GM12878 (cell line): ENCODE data around the gene VSTM4. TPM values are rescaled to one million over a fixed set of nuclear protein-coding genes. Genes with fewer than 3 reads are reported as not detected.

ENCODE experiments used
- ATAC-seq: fragments of 200-7000 bp; cut with Tn5 transposase; 3 replicates; pipeline ENCODE4 v1.9.1; 2020; ENCODE audit warnings: mild to moderate bottlenecking, moderate library complexity
- BruUV-seq: library from RNA; stranded (reverse); fragments of 400-500 nt; replicated peaks from 2 replicates; lab custom pipeline; 2021; lab: Mats Ljungman, UMichigan
- CTCF ChIA-PET: fragments of 300-600 bp; sonication (Branson Sonifier 250); formaldehyde crosslinking; extraction: SDS; loops from one replicate; lab custom pipeline; 2021; ENCODE audit warnings: inconsistent platforms; lab: Yijun Ruan, JAX
- POLR2A ChIA-PET: fragments of 350-600 bp; formaldehyde crosslinking; extraction: SDS; loops from one replicate; lab custom pipeline; 2021; ENCODE audit warnings: inconsistent platforms; lab: Charles Lee
- RAD21 ChIA-PET: fragments of 300-600 bp; sonication (Branson Sonifier 250); formaldehyde crosslinking; loops from one replicate; lab custom pipeline; 2023; ENCODE audit warnings: antibody characterized with exemption; ENCODE audit not compliant: unreplicated experiment; lab: Charles Lee
- SMC1A ChIA-PET: fragments of 300-600 bp; sonication (Branson Sonifier 250); formaldehyde crosslinking; loops from one replicate; lab custom pipeline; 2023; ENCODE audit not compliant: unreplicated experiment, uncharacterized antibody; lab: Charles Lee
- DNase-seq: peaks from one replicate; pipeline ENCODE4 v3.0.0-alpha.2; 2011; ENCODE audit warnings: low read depth, low spot score
- FAIRE-seq: peaks from 3 replicates; lab custom pipeline; 2011; peaks lifted over from hg19 to GRCh38; lab: Jason Lieb, UNC
- H2AFZ ChIP-seq: 2 replicates; pipeline ENCODE4 v1.6.0; 2011; ENCODE audit warnings: low read depth, low read length, control low read depth; ENCODE audit not compliant: control insufficient read depth
- H3K27ac ChIP-seq: 2 replicates; pipeline ENCODE4 v1.5.1; 2011; ENCODE audit warnings: control low read depth; ENCODE audit not compliant: control insufficient read depth, insufficient read depth
- H3K27me3 ChIP-seq, 2 experiments: replicated peaks in 1 of 2; 2 replicates each; pipeline versions ENCODE4 v1.6.0 to v1.6.1; 2011; ENCODE audit warnings: low read length in 1 of 2; ENCODE audit not compliant: control insufficient read depth in 2 of 2, insufficient read depth in 2 of 2
- H3K36me3 ChIP-seq, 2 experiments: 2 replicates each; pipeline ENCODE4 v1.5.1; 2011; ENCODE audit warnings: low read length in 1 of 2; ENCODE audit not compliant: control insufficient read depth in 2 of 2, insufficient read depth in 2 of 2
- H3K4me1 ChIP-seq: 2 replicates; pipeline ENCODE4 v1.6.1; 2011; ENCODE audit warnings: mild to moderate bottlenecking, low read length, moderate library complexity, mixed read lengths; ENCODE audit not compliant: control insufficient read depth, insufficient read depth
- H3K4me2 ChIP-seq: 2 replicates; pipeline ENCODE4 v1.6.0; 2011; ENCODE audit warnings: control low read depth; ENCODE audit not compliant: control insufficient read depth, insufficient read depth
- H3K4me3 ChIP-seq: fragments of 200-600 bp; sonication (generic); 2 replicates; pipeline ENCODE4 v1.5.1; 2016
- H3K79me2 ChIP-seq: 2 replicates; pipeline ENCODE4 v1.6.0; 2011; ENCODE audit warnings: low read length; ENCODE audit not compliant: control insufficient read depth, insufficient read depth
- H3K9ac ChIP-seq: 2 replicates; pipeline ENCODE4 v1.8.0; 2011; ENCODE audit warnings: low read length, control low read depth, mixed read lengths; ENCODE audit not compliant: control insufficient read depth, insufficient read depth
- H3K9me3 ChIP-seq: replicated peaks from 3 replicates; pipeline ENCODE4 v1.5.1; 2011; ENCODE audit warnings: mild to moderate bottlenecking, low read length; ENCODE audit not compliant: control insufficient read depth, insufficient read depth
- H4K20me1 ChIP-seq: 2 replicates; pipeline ENCODE4 v1.6.0; 2011; ENCODE audit not compliant: control insufficient read depth, insufficient read depth
- ASH2L ChIP-seq: fragments of 300-600, 200-600 bp; sonication (generic); IDR thresholded peaks from 2 replicates; pipeline ENCODE4 v1.6.1; 2017; ENCODE audit warnings: low read depth, mild to moderate bottlenecking, borderline replicate concordance
- ATF7 ChIP-seq: fragments of 450-650 bp; IDR thresholded peaks from 2 replicates; pipeline ENCODE4 v1.6.1; 2016; ENCODE audit warnings: low read depth, mild to moderate bottlenecking
- DPF2 ChIP-seq: fragments of 450-650 bp; IDR thresholded peaks from 2 replicates; pipeline ENCODE4 v1.6.1; 2017; ENCODE audit warnings: mild to moderate bottlenecking
- GABPA ChIP-seq: IDR thresholded peaks from 2 replicates; pipeline ENCODE4 v1.6.1; 2014; ENCODE audit warnings: antibody characterized with exemption, low read depth, mild to moderate bottlenecking, inconsistent platforms
- HDAC2 ChIP-seq: fragments of 200-600 bp; sonication (generic); IDR thresholded peaks from 2 replicates; pipeline ENCODE4 v1.6.1; 2017
- LARP7 ChIP-seq: fragments of 450-650 bp; IDR thresholded peaks from 2 replicates; pipeline ENCODE4 v1.6.1; 2017; ENCODE audit warnings: mild to moderate bottlenecking
- MLLT1 ChIP-seq: fragments of 450-650 bp; IDR thresholded peaks from 2 replicates; pipeline ENCODE4 v1.6.1; 2016; ENCODE audit warnings: mild to moderate bottlenecking
- PBX3 ChIP-seq: IDR thresholded peaks from 2 replicates; pipeline ENCODE4 v1.6.1; 2011; ENCODE audit warnings: mild to moderate bottlenecking, low read depth, low read length, moderate library complexity; ENCODE audit not compliant: insufficient replicate concordance
- RELA ChIP-seq: fragments of 450-650 bp; IDR thresholded peaks from 2 replicates; pipeline ENCODE4 v1.8.0; 2014; ENCODE audit warnings: borderline replicate concordance; ENCODE audit not compliant: partially characterized antibody
- SIN3A ChIP-seq: IDR thresholded peaks from 2 replicates; pipeline ENCODE4 v1.6.1; 2012; ENCODE audit warnings: low read depth, low read length, improper control_type of control experiment
- SREBF1 ChIP-seq: IDR thresholded peaks from 2 replicates; pipeline ENCODE4 v1.6.1; 2012; ENCODE audit warnings: mild to moderate bottlenecking, low read length
- ZBTB40 ChIP-seq: fragments of 450-650 bp; IDR thresholded peaks from 2 replicates; pipeline ENCODE4 v1.6.1; 2016; ENCODE audit warnings: mild to moderate bottlenecking, moderate library complexity, borderline replicate concordance
- ZNF24 ChIP-seq: fragments of 450-650 bp; IDR thresholded peaks from 2 replicates; pipeline ENCODE4 v1.6.1; 2017; ENCODE audit warnings: antibody characterized with exemption, mild to moderate bottlenecking
- WGBS: methylation state at CpG from one replicate; pipeline ENCODE4 v1.1.6; 2016; ENCODE audit warnings: low lambda C conversion rate; ENCODE audit not compliant: insufficient replicate concordance, insufficient coverage; ENCODE audit errors: missing lambda C conversion rate; 5-methylcytosine and 5-hydroxymethylcytosine counted together
- in situ Hi-C: fragments of 300-500 bp; cut with MboI; formaldehyde crosslinking; loops from 9 replicates; pipeline ENCODE4 v1.14.3; 2018; ENCODE audit warnings: mixed read lengths
- intact Hi-C: fragments of 100-400 bp; cut with micrococcal nuclease; formaldehyde crosslinking; loops from one replicate; pipeline ENCODE4 v1.14.2; 2022; ENCODE audit not compliant: unreplicated experiment
- polyA plus RNA-seq, 11 experiments: library from polyadenylated mRNA; depleted of rRNA in 4 of 11; unstranded in 6 of 11; stranded (reverse) in 5 of 11; fragments of >200 nt; fragmentation: Nextera tagmentation in 4 of 11; fragmentation: Illumina TruSeq in 1 of 11; extraction: Ambion mirVana in 4 of 11; extraction: Trizol in 1 of 11; gene quantifications; 1 replicate in 1 of 11; 2 replicates in 10 of 11; pipeline versions ENCODE4 v1.2.1 to v1.2.3, GENCODE V29; 2011 to 2016; ENCODE audit warnings: inconsistent platforms in 2 of 11, missing spikeins in 2 of 11, low read depth in 1 of 11
- total RNA-seq, 4 experiments: library from RNA; depleted of rRNA in 3 of 4; stranded (reverse); fragments of >200 nt in 3 of 4; fragmentation: Illumina TruSeq in 1 of 4; extraction: Trizol in 1 of 4; gene quantifications; 2 replicates each; pipeline versions ENCODE4 v1.2.1 to v1.2.3, GENCODE V29; 2013 to 2021

VSTM4 gene
- total and polyA plus RNA-seq, 10 of the 15 experiments (the other 5 are each of a cell fraction or from before 2014, with no cell fraction given): 0.01 to 0.14 (median 0.02) TPM; not detected in 7

GRCh38 chr10:49082766-49083165 lies 32.6 kb downstream of the VSTM4 start (continued):
- no peak for TF ChIP-seq ZBTB40

- intact Hi-C loops: no loop called here
- ChIA-PET RAD21 (interaction anchor here (0.8 kb wide), 1 partner anchor 71 kb away, joined by 3 read pairs; no protein-coding TSS in a partner anchor), CTCF (no interaction called here), SMC1A (interaction anchor here (0.8 to 1.7 kb wide), 4 partner anchors 13 to 321 kb away, joined by 3 to 5 read pairs (median 4); no protein-coding TSS in a partner anchor), POLR2A (interaction anchor here (0.8 kb wide), 1 partner anchor 9 kb away, joined by 3 read pairs; no protein-coding TSS in a partner anchor)
- H4K20me1 ChIP-seq: no peaks in the 10 kb centered on the region
- ATAC-seq (no peak), FAIRE-seq (no peak), DNase-seq (no peak)
- H3K27me3 ChIP-seq: no peaks in the 10 kb centered on the region; a peak in 1 of 4 replicates
- no peak for TF ChIP-seq ATF7
- TF ChIP-seq PBX3: no peak
- no peak for TF ChIP-seq HDAC2
- TF ChIP-seq MLLT1: no peak
- TF ChIP-seq SREBF1: no peak
- no peak for TF ChIP-seq LARP7
- no peak for TF ChIP-seq RELA
- no peak for TF ChIP-seq ZNF24
- no peak for TF ChIP-seq ASH2L
- TF ChIP-seq DPF2: no peak
- TF ChIP-seq SIN3A: no peak
- no peak for TF ChIP-seq GABPA
- no peak overlapping the region for H3K27ac ChIP-seq
- 46% methylated on average over 9 of the region's 9 CpGs for WGBS
- in situ Hi-C loops: no loop called here
- no peak overlapping the region for H3K4me3 ChIP-seq
- H3K4me2 ChIP-seq: no peak overlapping the region
- no peaks in the 10 kb centered on the region for H3K79me2 ChIP-seq
- no TSS peak for BruUV-seq
- no peak overlapping the region for H2AFZ ChIP-seq
- H3K36me3 ChIP-seq: no peaks in the 10 kb centered on the region
- no peak overlapping the region for H3K9ac ChIP-seq
- peaks cover 6% of the 10 kb centered on the region for H3K4me1 ChIP-seq
- peaks cover 2% of the 10 kb centered on the region; the same call in 1 of the 3 replicates for H3K9me3 ChIP-seq
Observed at GRCh38 chr10:49081547-49082275, 33.6 kb downstream of the VSTM4 start.
